PC-3 (cell line): ENCODE measurements around the gene PLXNA4. TPM values are rescaled to one million over a fixed set of nuclear protein-coding genes. Genes with fewer than 3 reads are reported as not detected.

Source experiments
- ATAC-seq: fragments of 200-7000 bp; cut with Tn5 transposase; 2 replicates; pipeline ENCODE4 v1.9.1; 2020; ENCODE audit warnings: mild to moderate bottlenecking, moderate library complexity
- BruUV-seq: library from RNA; stranded (reverse); fragments of 400-500 nt; replicated peaks from 2 replicates; lab custom pipeline; 2021; lab: Mats Ljungman, UMichigan
- CTCF ChIA-PET: fragments of 300-600 bp; sonication (Branson Sonifier 250); formaldehyde crosslinking; loops from one replicate; lab custom pipeline; 2022; ENCODE audit warnings: antibody characterized with exemption; lab: Charles Lee
- POLR2A ChIA-PET: fragments of 300-600 bp; sonication (Branson Sonifier 250); formaldehyde crosslinking; loops from one replicate; lab custom pipeline; 2022; ENCODE audit warnings: antibody characterized with exemption; ENCODE audit not compliant: unreplicated experiment; lab: Charles Lee
- DNase-seq: peaks from one replicate; pipeline ENCODE4 v3.0.0-alpha.2; 2015
- H2AFZ ChIP-seq: fragments of 300-600 bp; sonication (generic); 2 replicates; pipeline ENCODE4 v1.6.0; 2016; ENCODE audit warnings: antibody characterized with exemption, low read length
- H3F3A ChIP-seq: fragments of 300-600 bp; sonication (generic); one replicate; pipeline ENCODE4 v1.6.0; 2017; ENCODE audit warnings: antibody characterized with exemption, low read length, control low read depth, mild to moderate bottlenecking; ENCODE audit not compliant: unreplicated experiment
- H3K27ac ChIP-seq: fragments of 300-600 bp; sonication (generic); 2 replicates; pipeline ENCODE4 v1.5.1; 2016; ENCODE audit warnings: mild to moderate bottlenecking, low read length
- H3K27me3 ChIP-seq: fragments of 300-600 bp; sonication (generic); 2 replicates; pipeline ENCODE4 v1.6.1; 2016; ENCODE audit warnings: low read length, mixed read lengths
- H3K36me3 ChIP-seq: fragments of 300-600 bp; sonication (generic); 2 replicates; pipeline ENCODE4 v1.6.1; 2016; ENCODE audit warnings: low read depth, mixed run types, low read length, mixed read lengths
- H3K4me1 ChIP-seq: fragments of 300-600 bp; sonication (generic); 2 replicates; pipeline ENCODE4 v1.5.1; 2016; ENCODE audit warnings: low read length; ENCODE audit not compliant: insufficient read depth
- H3K4me2 ChIP-seq: fragments of 300-600 bp; sonication (generic); 2 replicates; pipeline ENCODE4 v1.6.0; 2016; ENCODE audit warnings: low read length
- H3K4me3 ChIP-seq: fragments of 300-600 bp; sonication (generic); 2 replicates; pipeline ENCODE4 v1.5.1; 2016; ENCODE audit warnings: mild to moderate bottlenecking, low read length, mixed read lengths
- H3K79me2 ChIP-seq: fragments of 300-600 bp; sonication (generic); 2 replicates; pipeline ENCODE4 v1.6.1; 2017; ENCODE audit warnings: low read length, mixed read lengths
- H3K9ac ChIP-seq: fragments of 300-600 bp; sonication (generic); 2 replicates; pipeline ENCODE4 v1.6.0; 2016; ENCODE audit warnings: mild to moderate bottlenecking, low read length
- H3K9me2 ChIP-seq: fragments of 300-600 bp; sonication (generic); replicated peaks from 2 replicates; pipeline ENCODE4 v1.6.1; 2016; ENCODE audit warnings: mixed run types, low read length, mixed read lengths
- H3K9me3 ChIP-seq: fragments of 300-600 bp; sonication (generic); 2 replicates; pipeline ENCODE4 v1.6.1; 2016; ENCODE audit warnings: low read length, mixed read lengths
- H4K20me1 ChIP-seq: fragments of 300-600 bp; sonication (generic); 2 replicates; pipeline ENCODE4 v1.6.1; 2016; ENCODE audit warnings: low read length, mixed read lengths
- CTCF ChIP-seq: fragments of 300-600 bp; sonication (generic); conservative IDR thresholded peaks from 2 replicates; pipeline ENCODE4 v1.5.1; 2017; ENCODE audit warnings: antibody characterized with exemption, low read depth, mild to moderate bottlenecking, low read length
- EZH2 ChIP-seq: fragments of 300-600 bp; sonication (generic); IDR thresholded peaks from one replicate; pipeline ENCODE4 v1.6.1; 2017; ENCODE audit warnings: antibody characterized with exemption, mild to moderate bottlenecking, low read length; ENCODE audit not compliant: unreplicated experiment
- EZH2phosphoT487 ChIP-seq: fragments of 300-600 bp; sonication (generic); IDR thresholded peaks from 2 replicates; pipeline ENCODE4 v1.6.1; 2018; ENCODE audit warnings: mild to moderate bottlenecking, antibody characterized with exemption, low read length, borderline replicate concordance
- intact Hi-C: fragments of 100-400 bp; cut with micrococcal nuclease; formaldehyde crosslinking; loops from 2 replicates; pipeline ENCODE4 v1.9.0; 2023
- total RNA-seq: library from RNA; depleted of rRNA; stranded (reverse); fragments of >200 nt; gene quantifications from 2 replicates; pipeline ENCODE4 v1.2.3, GENCODE V29; 2014

The PLXNA4 gene
- total RNA-seq, 1 experiment from 2014 or later, result 1.2 TPM

- Histone ChIP-seq H3K9ac (no peak overlapping the region), H3K27me3 (no peaks in the 10 kb centered on the region), H2AFZ (no peak overlapping the region), H3K36me3 (no peaks in the 10 kb centered on the region), H3K9me2 (no peaks in the 10 kb centered on the region), H3K27ac (no peak overlapping the region), H3F3A (no peaks in the 10 kb centered on the region), H3K4me2 (no peak overlapping the region), H3K9me3 (no peaks in the 10 kb centered on the region), H3K79me2 (no peaks in the 10 kb centered on the region), H3K4me3 (no peak overlapping the region), H3K4me1 (no peaks in the 10 kb centered on the region), H4K20me1 (no peaks in the 10 kb centered on the region)
- no peak for TF ChIP-seq EZH2
- no peak for TF ChIP-seq EZH2phosphoT487
- TF ChIP-seq CTCF, result no peak
- intact Hi-C loops, result no loop called here
- ATAC-seq, result no peak
- ChIA-PET CTCF (no interaction called here), POLR2A (no interaction called here)
- no peak for DNase-seq
- BruUV-seq, result no TSS peak
Measured at GRCh38 chr7:132402751-132403245, 173.5 kb downstream of the PLXNA4 start.

GRCh38 chr7:132402096-132402495 is 174.2 kb downstream of the PLXNA4 start:
- H4K20me1 ChIP-seq, result no peaks in the 10 kb centered on the region
- no peaks in the 10 kb centered on the region for H3K79me2 ChIP-seq
- ChIA-PET POLR2A (no interaction called here), CTCF (no interaction called here)
- H3F3A ChIP-seq, result no peaks in the 10 kb centered on the region
- no peaks in the 10 kb centered on the region for H3K9me3 ChIP-seq
- no peak overlapping the region for H3K4me2 ChIP-seq
- H3K27ac ChIP-seq, result no peak overlapping the region
- no peak overlapping the region for H3K4me3 ChIP-seq
- 0 out of 2 replicates have a peak, but pooled peaks cover 3% of the 10 kb centered on the region for H3K4me1 ChIP-seq
- no peak overlapping the region for H3K9ac ChIP-seq
- no peaks in the 10 kb centered on the region for H3K9me2 ChIP-seq
- no peak for TF ChIP-seq EZH2
- no peak for TF ChIP-seq CTCF
- TF ChIP-seq EZH2phosphoT487, result no peak
- no peaks in the 10 kb centered on the region for H3K36me3 ChIP-seq
- H3K27me3 ChIP-seq, result no peaks in the 10 kb centered on the region
- ATAC-seq, result no peak
- no TSS peak for BruUV-seq
- intact Hi-C loops, result no loop called here
- H2AFZ ChIP-seq, result no peak overlapping the region
- no peak for DNase-seq

- ChIA-PET CTCF (no interaction called here), POLR2A (no interaction called here)
- intact Hi-C loops, result no loop called here
- DNase-seq (no peak), ATAC-seq (no peak)
- Histone ChIP-seq H3K4me1 (0 out of 2 replicates have a peak, but pooled peaks cover 4% of the 10 kb centered on the region), H3K79me2 (no peaks in the 10 kb centered on the region), H3F3A (no peaks in the 10 kb centered on the region), H3K9me3 (no peaks in the 10 kb centered on the region), H3K36me3 (no peaks in the 10 kb centered on the region), H4K20me1 (no peaks in the 10 kb centered on the region), H3K27me3 (no peaks in the 10 kb centered on the region), H3K4me3 (no peak overlapping the region), H3K27ac (no peak overlapping the region), H3K9ac (no peak overlapping the region), H3K9me2 (no peaks in the 10 kb centered on the region), H2AFZ (no peak overlapping the region), H3K4me2 (no peak overlapping the region)
- TF ChIP-seq CTCF (no peak), EZH2phosphoT487 (no peak), EZH2 (no peak)
- BruUV-seq, result no TSS peak
Measured at GRCh38 chr7:132400561-132401142, 175.6 kb downstream of the PLXNA4 start.
